Measurements from ENCODE around the gene HCRTR1. TPM values are rescaled to one million over a fixed set of nuclear protein-coding genes. Genes with fewer than 3 reads are reported as not detected.

The HCRTR1 gene
- polyA plus RNA-seq, 1 of the 3 experiments (the other 2 are of a cell fraction): 0.03 TPM

- H3K79me2 ChIP-seq (ENCODE audit: insufficient read depth): no peaks in the 10 kb centered on the region
- ChIA-PET POLR2A (no interaction called here), CTCF (interaction anchor here (0.6 to 1.9 kb wide), 5 partner anchors 34 to 167 kb away, joined by 3 to 6 read pairs (median 4); no protein-coding TSS in a partner anchor)
- no peak overlapping the region for H2AFZ ChIP-seq (ENCODE audit: low read depth)
- H3K9ac ChIP-seq: no peak overlapping the region
- H4K20me1 ChIP-seq (ENCODE audit: insufficient read depth): no peaks in the 10 kb centered on the region
- H3F3A ChIP-seq (replicated peaks; ENCODE audit: insufficient read depth): no peaks in the 10 kb centered on the region
- 88% methylated on average over 9 of the region's 15 CpGs for WGBS (ENCODE audit: low lambda C conversion rate)
- H3K9me2 ChIP-seq: no peaks in the 10 kb centered on the region
- H3K27me3 ChIP-seq (ENCODE audit: insufficient read depth): no peaks in the 10 kb centered on the region
- H3K4me3 ChIP-seq (ENCODE audit: low read depth in 2 of 2, low read length in 1 of 2): no peak overlapping the region
- no peaks in the 10 kb centered on the region for H3K36me3 ChIP-seq (replicated peaks in 1 of 2; ENCODE audit: control insufficient read depth in 1 of 2, insufficient read depth in 2 of 2, low read length in 1 of 2)
- H3K27ac ChIP-seq (ENCODE audit: low read depth in 2 of 2, low read length in 1 of 2): no peak overlapping the region
- H3K9me3 ChIP-seq: no peaks in the 10 kb centered on the region
- TF ChIP-seq USF2 (IDR thresholded peaks at IDR 0.05; ENCODE audit: borderline replicate concordance, low read depth, low read length): no peak
- TF ChIP-seq TCF12 (IDR thresholded peaks at IDR 0.05): no peak
- no peak for TF ChIP-seq ELF1 (IDR thresholded peaks at IDR 0.05)
- TF ChIP-seq ZBTB33 (IDR thresholded peaks at IDR 0.05; ENCODE audit: borderline replicate concordance, low read depth): no peak
- no peak overlapping the region for H3K4me2 ChIP-seq
- peaks cover 5 to 27% of the 10 kb centered on the region in 2 experiments; a peak in 3 of 4 replicates for H3K4me1 ChIP-seq (ENCODE audit: control insufficient read depth in 1 of 2, insufficient read depth in 2 of 2, low read depth in 1 of 2, low read length in 1 of 2)
- no peak for DNase-seq
Observed at GRCh38 chr1:31621847-31622730, 4.6 kb downstream of the HCRTR1 start.

GRCh38 chr1:31623365-31623764 lies 5.9 kb downstream of the HCRTR1 start:
- CTCF ChIA-PET: interaction anchor here (1.0 to 3.4 kb wide), 3 partner anchors 17 to 126 kb away, joined by 3 to 11 read pairs (median 3); no protein-coding TSS in a partner anchor

More at GRCh38 chr1:31623365-31623764, 5.9 kb downstream of the HCRTR1 start:
- no peaks in the 10 kb centered on the region for H3K36me3 ChIP-seq (replicated peaks in 1 of 2; ENCODE audit: control insufficient read depth in 1 of 2, insufficient read depth in 2 of 2, low read length in 1 of 2)
- no peaks in the 10 kb centered on the region for H3K79me2 ChIP-seq (ENCODE audit: insufficient read depth)
- H3K27me3 ChIP-seq (ENCODE audit: insufficient read depth): no peaks in the 10 kb centered on the region
- 0 out of 2 replicates have a peak, but pooled peaks cover 2% of the 10 kb centered on the region for H4K20me1 ChIP-seq (ENCODE audit: insufficient read depth)
- POLR2A ChIA-PET: no interaction called here
- H3K9me2 ChIP-seq: no peaks in the 10 kb centered on the region
- H3K27ac ChIP-seq (ENCODE audit: low read depth in 2 of 2, low read length in 1 of 2): no peak overlapping the region
- H3K9me3 ChIP-seq: no peaks in the 10 kb centered on the region
- H3K9ac ChIP-seq: no peak overlapping the region
- H3F3A ChIP-seq (replicated peaks; ENCODE audit: insufficient read depth): no peaks in the 10 kb centered on the region
- no peak overlapping the region for H2AFZ ChIP-seq (ENCODE audit: low read depth)
- TF ChIP-seq REST (IDR thresholded peaks at IDR 0.05; ENCODE audit: low read depth, low read length) (peak; percentile 59; the same call in 1 of the 2 replicates), CHD2 (IDR thresholded peaks at IDR 0.05; ENCODE audit: low read length, partially characterized antibody) (no peak)
- H3K4me3 ChIP-seq (ENCODE audit: low read depth in 2 of 2, low read length in 1 of 2): no peak overlapping the region
- DNase-seq: no peak
- no peak overlapping the region for H3K4me2 ChIP-seq
- peaks cover 5 to 37% of the 10 kb centered on the region in 2 experiments; a peak in 3 of 4 replicates for H3K4me1 ChIP-seq (ENCODE audit: control insufficient read depth in 1 of 2, insufficient read depth in 2 of 2, low read depth in 1 of 2, low read length in 1 of 2)
- WGBS (ENCODE audit: low lambda C conversion rate): 93% methylated on average over 10 of the region's 12 CpGs
